Medulla oblongata (tissue), 1 donor: ENCODE measurements around the gene ZNF496.
"Not testable (repeated sequence)": the region's sequence is repeated elsewhere in the genome, so short reads cannot be mapped to it uniquely, and the experiment has no call there.

Experiments used
- DNase-seq: peaks from one replicate; pipeline ENCODE4 v3.0.0-alpha.2; 2015; ENCODE audit errors: extremely low spot score

ZNF496 gene

GRCh38 chr1:247331525-247332214, at the start of gene ZNF496:
Gene ZNF496 (minus strand): TSS chr1:247331867. CDS start chr1:247329578, 2,289 bp downstream.
- DNase-seq = peak; percentile 71

DNA sequence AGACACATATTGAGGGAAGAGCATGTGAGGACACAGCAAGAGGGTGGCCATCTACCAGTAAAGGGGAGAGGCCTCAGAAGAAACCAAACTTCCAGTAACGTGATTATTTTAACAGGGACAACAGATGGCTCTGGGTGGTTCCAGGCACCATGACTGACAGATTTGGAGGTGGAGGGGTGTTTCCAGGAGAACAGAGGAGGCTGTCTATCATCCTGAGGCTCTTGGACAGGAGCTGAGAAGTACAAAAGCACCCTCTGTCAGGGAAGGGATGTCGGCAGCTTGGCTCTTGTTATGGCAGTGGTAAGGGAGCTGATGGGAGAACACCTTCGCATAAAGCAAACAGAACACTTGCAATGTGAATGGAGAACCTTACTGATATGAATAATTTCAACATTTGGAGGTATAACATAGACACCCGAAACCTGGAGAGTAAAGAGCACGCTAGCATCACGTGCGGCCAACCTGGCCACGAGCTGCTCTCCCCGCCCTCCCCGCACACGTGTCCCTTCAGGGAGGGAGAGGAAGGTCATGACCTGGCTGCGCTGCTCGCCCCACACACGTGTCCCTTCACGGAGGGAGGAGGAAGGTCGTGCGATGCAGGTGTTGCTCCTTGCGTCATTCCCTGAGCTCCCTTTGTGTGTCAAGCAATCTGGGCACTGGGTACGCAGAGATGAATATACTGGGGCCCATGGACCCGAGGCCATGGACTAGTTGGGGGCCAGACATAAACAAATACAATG, 46.8 kb upstream of the ZNF496 start:
- DNase-seq = no peak

- DNase-seq = not testable (repeated sequence)
These were observed 46.0 kb upstream of the ZNF496 start for GRCh38 chr1:247377656-247378055.

GRCh38 chr1:247376659-247377058, 45.0 kb upstream of the ZNF496 start:
- no peak for DNase-seq

- DNase-seq = no peak
These were observed 44.1 kb upstream of the ZNF496 start for GRCh38 chr1:247375747-247376146.

GRCh38 chr1:247374651-247375334, 43.1 kb upstream of the ZNF496 start:
- not testable (repeated sequence) for DNase-seq

DNA sequence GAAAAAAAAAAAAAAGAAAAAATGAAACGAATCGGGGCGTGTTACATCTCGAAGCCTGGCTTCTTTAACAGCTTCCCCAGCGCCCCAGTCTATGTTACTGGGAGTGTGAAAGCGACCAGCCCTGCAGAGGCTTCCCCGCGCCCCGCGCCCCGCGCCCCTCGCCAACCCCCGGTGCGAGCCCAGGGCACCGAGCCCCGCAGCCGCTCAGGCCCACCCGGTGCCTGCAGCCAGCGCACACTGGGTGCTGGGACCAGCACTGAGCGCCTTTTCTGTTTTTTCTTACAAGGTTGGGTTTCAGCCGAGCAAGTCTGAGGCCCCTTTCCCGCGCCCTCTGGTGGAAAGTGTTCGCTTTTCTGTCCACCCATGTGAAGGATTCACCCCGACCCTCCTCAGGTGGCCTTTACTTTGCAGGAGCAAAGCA, 42.1 kb upstream of the ZNF496 start:
- DNase-seq = peak; percentile 59

DNA sequence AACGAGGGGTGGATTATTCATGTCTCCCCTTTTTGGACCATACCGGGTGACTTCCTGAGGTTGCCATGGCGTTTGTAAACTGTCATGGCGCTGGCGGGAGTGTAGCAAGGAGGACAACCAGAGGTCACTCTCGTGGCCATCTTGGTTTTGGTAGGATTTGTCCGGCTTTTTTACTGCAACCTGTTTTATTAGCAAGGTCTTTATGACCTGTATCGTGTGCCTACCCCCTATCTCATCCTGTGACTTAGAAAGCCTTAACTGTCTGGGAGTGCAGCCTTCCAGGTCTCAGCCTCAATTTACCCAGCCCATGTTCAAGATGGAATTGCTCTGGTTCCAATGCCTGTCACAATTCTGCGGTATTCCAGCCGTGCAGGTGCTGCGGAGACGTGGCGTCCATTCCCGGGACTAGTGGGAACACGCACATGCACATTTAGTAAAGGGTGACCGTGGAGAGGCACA, 40.2 kb upstream of the ZNF496 start:
- DNase-seq = no peak

GRCh38 chr1:247370786-247371732, 39.4 kb upstream of the ZNF496 start:
- no peak for DNase-seq

GRCh38 chr1:247368490-247369145, 37.0 kb upstream of the ZNF496 start:
- DNase-seq = no peak

DNA sequence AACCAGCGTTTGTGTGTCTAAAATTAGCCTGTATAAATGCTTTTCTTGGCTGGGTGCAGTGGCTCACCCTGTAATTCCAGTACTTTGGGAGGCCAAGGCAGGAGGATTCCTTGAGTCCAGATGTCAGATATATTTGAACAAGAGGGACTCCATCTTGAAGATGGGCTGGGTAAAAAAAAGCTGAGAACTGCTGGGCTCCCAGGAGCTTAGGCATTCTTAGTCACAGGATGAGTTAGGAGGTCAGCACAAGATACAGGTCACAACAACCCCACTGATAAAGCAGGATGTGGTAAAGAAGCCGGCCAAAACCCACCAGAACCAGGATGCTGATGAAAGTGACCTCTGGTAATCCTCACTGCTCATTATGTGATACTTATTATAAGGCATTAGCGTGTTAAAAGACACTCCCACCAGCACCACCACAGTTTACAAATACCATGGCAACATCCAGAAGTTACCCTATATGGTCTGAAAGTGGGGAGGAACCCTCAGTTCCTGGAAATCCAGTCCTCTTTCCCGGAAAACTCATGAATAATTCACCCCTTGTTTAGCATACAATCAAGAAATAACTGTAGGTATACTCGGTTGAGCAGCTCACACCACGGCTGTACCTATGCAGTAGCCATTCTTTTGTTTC, 36.2 kb upstream of the ZNF496 start:
- DNase-seq = no peak

- no peak for DNase-seq
These were observed 35.4 kb upstream of the ZNF496 start for GRCh38 chr1:247366926-247367645.

DNA sequence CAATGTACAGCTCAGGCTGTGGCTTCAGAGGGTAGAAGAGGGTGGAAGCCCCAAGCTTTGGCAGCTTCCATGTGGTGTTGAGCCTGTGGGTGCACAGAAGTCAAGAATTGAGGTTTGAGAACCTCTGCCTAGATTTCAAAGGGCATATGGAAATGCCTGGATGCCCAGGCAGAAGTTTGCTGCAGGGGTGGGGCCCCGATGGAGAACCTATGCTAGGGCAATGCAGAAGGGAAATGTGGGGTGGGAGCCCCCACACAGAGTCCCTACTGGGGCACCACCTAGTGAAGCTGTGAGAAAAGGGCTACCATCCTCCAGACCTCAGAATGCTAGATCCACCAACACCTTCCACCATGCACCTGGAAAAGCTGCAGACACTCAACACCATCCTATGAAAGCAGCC, 34.7 kb upstream of the ZNF496 start:
- not testable (repeated sequence) for DNase-seq

GRCh38 chr1:247365023-247365422, 33.4 kb upstream of the ZNF496 start:
- DNase-seq = no peak

GRCh38 chr1:247363000-247363399, 31.3 kb upstream of the ZNF496 start:
- not testable (repeated sequence) for DNase-seq

GRCh38 chr1:247362153-247362552, 30.5 kb upstream of the ZNF496 start:
- DNase-seq = no peak

DNA sequence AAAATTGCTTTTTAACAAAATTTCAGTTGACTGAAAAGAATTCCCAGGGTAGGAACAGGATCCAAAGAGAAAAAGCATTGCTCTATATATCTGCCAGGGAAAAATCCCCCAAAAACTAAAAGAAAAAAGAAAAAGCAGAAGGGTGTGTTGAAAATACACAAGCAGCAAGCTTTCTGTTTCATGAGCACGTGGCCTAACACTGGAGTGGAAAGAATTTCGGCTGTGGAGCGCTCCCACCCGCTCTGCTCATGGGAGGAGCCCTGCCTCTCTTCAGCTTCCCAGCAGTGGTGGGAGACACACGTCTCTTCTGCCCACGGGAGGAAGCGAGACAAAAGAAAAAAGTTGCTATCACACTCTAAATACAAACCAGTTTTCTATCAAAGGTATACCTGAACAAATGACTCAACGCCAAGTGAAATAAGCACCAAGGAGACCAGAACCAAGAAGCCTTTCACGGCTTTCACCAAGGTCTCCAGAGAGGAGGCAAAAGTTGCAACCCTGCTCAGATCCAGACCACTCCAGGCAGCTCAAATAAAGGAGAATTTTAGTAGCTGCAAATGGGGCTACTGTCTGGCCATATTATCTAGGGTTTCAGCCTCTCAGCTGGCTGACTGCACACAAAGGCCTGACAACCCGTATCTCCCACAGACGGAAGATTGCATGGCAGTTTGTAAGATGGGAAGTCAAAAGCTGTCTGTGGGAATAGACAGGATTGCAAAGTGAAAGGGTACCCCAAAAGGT, 29.5 kb upstream of the ZNF496 start:
- DNase-seq = peak; percentile 57

GRCh38 chr1:247360116-247360898, 28.6 kb upstream of the ZNF496 start:
- peak; percentile 58 for DNase-seq
